Activated CD8-positive, alpha-beta T cell treated with anti-CD3 and anti-CD28 coated beads for 36 hours (primary cell): ENCODE data around the gene PLEKHA7. TPM values are rescaled to one million over a fixed set of nuclear protein-coding genes. Genes with fewer than 3 reads are reported as not detected.
A peak's percentile ranks its signal among the peaks of the same experiment; 100 is the strongest.
"Not testable (repeated sequence)": the region's sequence is repeated elsewhere in the genome, so short reads cannot be mapped to it uniquely, and the experiment has no call there.

Experiments used
- ATAC-seq: fragments of 200-7000 bp; cut with Tn5 transposase; one replicate; pipeline ENCODE4 v1.10.0; 2021; ENCODE audit warnings: mild to moderate bottlenecking, moderate library complexity
- CTCF ChIA-PET: fragments of 350-600 bp; sonication (Branson Sonifier 250); formaldehyde crosslinking; loops from one replicate; lab custom pipeline; 2021; ENCODE audit warnings: antibody characterized with exemption; lab: Charles Lee
- POLR2A ChIA-PET: fragments of 350-600 bp; sonication (Branson Sonifier 250); formaldehyde crosslinking; loops from one replicate; lab custom pipeline; 2021; ENCODE audit warnings: antibody characterized with exemption; lab: Charles Lee
- DNase-seq: peaks from one replicate; pipeline ENCODE4 v3.0.0-alpha.2; 2020
- H3K27ac Mint-ChIP-seq: one replicate; pipeline ENCODE4 v1.8.0; 2021; ENCODE audit warnings: mild to moderate bottlenecking, mixed read lengths
- H3K27me3 Mint-ChIP-seq: one replicate; pipeline ENCODE4 v1.8.0; 2021; ENCODE audit warnings: mixed read lengths
- H3K36me3 Mint-ChIP-seq: one replicate; pipeline ENCODE4 v1.8.0; 2021; ENCODE audit warnings: low read depth, mixed read lengths
- H3K4me1 Mint-ChIP-seq: one replicate; pipeline ENCODE4 v1.8.0; 2021; ENCODE audit warnings: low read depth, mixed read lengths
- H3K4me3 Mint-ChIP-seq: one replicate; pipeline ENCODE4 v1.8.0; 2021; ENCODE audit warnings: mild to moderate bottlenecking, moderate library complexity, mixed read lengths
- H3K9me3 Mint-ChIP-seq: one replicate; pipeline ENCODE4 v1.8.0; 2021; ENCODE audit warnings: mixed read lengths
- CTCF ChIP-seq: fragments of 200-600 bp; IDR thresholded peaks from one replicate; pipeline ENCODE4 v1.8.0; 2022; ENCODE audit warnings: antibody characterized with exemption, mild to moderate bottlenecking
- intact Hi-C: fragments of 100-400 bp; cut with micrococcal nuclease; formaldehyde crosslinking; loops from one replicate; pipeline ENCODE4 v1.10.0; 2022
- total RNA-seq, 2 experiments: library from RNA; stranded (reverse); gene quantifications; one replicate each; pipeline ENCODE4 v1.2.3, GENCODE V29; 2021

PLEKHA7 gene
- total RNA-seq, 2 experiments from 2014 or later, result 6.0 to 6.6 TPM

- ATAC-seq, result peak; percentile 34
- intact Hi-C loops, result no loop called here
Measured at GRCh38 chr11:16911658-16912057, 102.6 kb downstream of the PLEKHA7 start.

GRCh38 chr11:16911186-16911585, 103.0 kb downstream of the PLEKHA7 start:
- no peak for TF ChIP-seq CTCF
- peaks cover 2% of the 10 kb centered on the region for H3K27me3 Mint-ChIP-seq

More at GRCh38 chr11:16911658-16912057, 102.6 kb downstream of the PLEKHA7 start:
- Mint-ChIP-seq H3K36me3 (no peaks in the 10 kb centered on the region), H3K27me3 (peaks cover 2% of the 10 kb centered on the region), H3K27ac (no peak overlapping the region), H3K4me1 (peaks cover 11% of the 10 kb centered on the region), H3K9me3 (no peaks in the 10 kb centered on the region), H3K4me3 (no peak overlapping the region)
- TF ChIP-seq CTCF, result no peak
- CTCF ChIA-PET, result interaction anchor here (1.0 kb wide), 1 partner anchor 103 kb away, joined by 3 read pairs; no protein-coding TSS in a partner anchor
- peak; percentile 10 for DNase-seq
- POLR2A ChIA-PET, result interaction anchor here (1.0 to 1.4 kb wide), 3 partner anchors 9 to 17 kb away, joined by 3 to 4 read pairs (median 3); no protein-coding TSS in a partner anchor

GRCh38 chr11:16909359-16910035, 104.7 kb downstream of the PLEKHA7 start:
- Mint-ChIP-seq H3K4me3 (no peak overlapping the region), H3K4me1 (peaks cover 13% of the 10 kb centered on the region), H3K27ac (no peak overlapping the region), H3K9me3 (no peaks in the 10 kb centered on the region), H3K36me3 (peaks cover 2% of the 10 kb centered on the region), H3K27me3 (peaks cover 2% of the 10 kb centered on the region)
- POLR2A ChIA-PET, result interaction anchor here (1.3 kb wide), 1 partner anchor 25 kb away, joined by 3 read pairs; no protein-coding TSS in a partner anchor
- DNase-seq (no peak), ATAC-seq (peak; percentile 50)
- CTCF ChIA-PET, result no interaction called here
- TF ChIP-seq CTCF, result no peak
- intact Hi-C loops, result no loop called here

More at GRCh38 chr11:16911186-16911585, 103.0 kb downstream of the PLEKHA7 start:
- ATAC-seq (no peak), DNase-seq (no peak)
- ChIA-PET POLR2A (interaction anchor here (1.3 to 1.4 kb wide), 2 partner anchors 9 to 18 kb away, joined by 3 read pairs; no protein-coding TSS in a partner anchor), CTCF (interaction anchor here (1.0 kb wide), 2 partner anchors 48 to 104 kb away, joined by 3 read pairs; no protein-coding TSS in a partner anchor)
- Mint-ChIP-seq H3K36me3 (no peaks in the 10 kb centered on the region), H3K4me1 (peaks cover 11% of the 10 kb centered on the region), H3K4me3 (no peak overlapping the region), H3K27ac (no peak overlapping the region), H3K9me3 (no peaks in the 10 kb centered on the region)
- intact Hi-C loops, result no loop called here

GRCh38 chr11:16905375-16905774, 108.8 kb downstream of the PLEKHA7 start:
- H3K36me3 Mint-ChIP-seq, result peaks cover 18% of the 10 kb centered on the region
- H3K9me3 Mint-ChIP-seq, result no peaks in the 10 kb centered on the region
- ChIA-PET POLR2A (interaction anchor here (0.6 kb wide), 1 partner anchor 1250 kb away, joined by 4 read pairs; no protein-coding TSS in a partner anchor), CTCF (interaction anchor here (0.8 to 2.3 kb wide), 3 partner anchors 32 to 117 kb away, joined by 3 to 8 read pairs (median 3); no protein-coding TSS in a partner anchor)
- no peak for ATAC-seq
- intact Hi-C loops, result no loop called here
- H3K4me3 Mint-ChIP-seq, result no peak overlapping the region
- no peaks in the 10 kb centered on the region for H3K27me3 Mint-ChIP-seq
- TF ChIP-seq CTCF, result no peak
- no peak overlapping the region for H3K27ac Mint-ChIP-seq
- no peak for DNase-seq
- H3K4me1 Mint-ChIP-seq, result peaks cover 39% of the 10 kb centered on the region

- ATAC-seq, H3K9me3 Mint-ChIP-seq, DNase-seq, POLR2A ChIA-PET, intact Hi-C loops, H3K27ac Mint-ChIP-seq, H3K4me3 Mint-ChIP-seq, H3K27me3 Mint-ChIP-seq: not testable (repeated sequence)
- H3K4me1 Mint-ChIP-seq, result peaks cover 39% of the 10 kb centered on the region
- H3K36me3 Mint-ChIP-seq, result peaks cover 18% of the 10 kb centered on the region
- CTCF ChIA-PET, result interaction anchor here (0.9 to 2.3 kb wide), 2 partner anchors 33 to 84 kb away, joined by 3 to 8 read pairs; no protein-coding TSS in a partner anchor
Measured at GRCh38 chr11:16904761-16905160, 109.5 kb downstream of the PLEKHA7 start.
